Measurements from ENCODE around the gene NUP155. TPM values are rescaled to one million over a fixed set of nuclear protein-coding genes. Genes with fewer than 3 reads are reported as not detected.
"Not testable (repeated sequence)": the region's sequence is repeated elsewhere in the genome, so short reads cannot be mapped to it uniquely, and the experiment has no call there.

Gene NUP155
- total and polyA plus RNA-seq, 7 donors = 2.9 to 12.3 (median 8.2) TPM

DNA sequence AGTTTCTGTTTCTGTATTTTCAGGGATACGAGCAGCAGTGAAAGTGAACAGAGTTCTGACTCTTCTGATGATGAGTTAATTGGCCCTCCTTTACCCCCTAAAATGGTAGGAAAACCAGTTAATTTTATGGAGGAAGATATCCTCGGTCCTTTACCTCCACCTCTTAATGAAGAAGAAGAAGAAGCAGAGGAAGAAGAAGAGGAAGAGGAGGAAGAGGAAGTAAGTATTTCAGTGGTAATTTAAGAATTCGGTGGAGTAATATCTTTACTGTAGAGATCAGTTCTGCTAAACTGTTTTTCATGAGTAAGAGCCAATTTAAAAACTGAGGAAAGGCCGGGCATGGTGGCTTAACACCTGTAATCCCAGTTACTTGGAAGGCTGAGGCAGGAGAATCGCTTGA is 25.4 kb upstream of the NUP155 start:
- Histone ChIP-seq H3K27ac (no peak overlapping the region), H3K4me1 (no peaks in the 10 kb centered on the region), H3K9me3 (no peaks in the 10 kb centered on the region), H3K27me3 (ENCODE audit: insufficient read depth in 3 of 3, low read length in 2 of 3) (no peaks in the 10 kb centered on the region), H3K36me3 (ENCODE audit: insufficient read depth in 1 of 2, low read depth in 1 of 2) (peaks cover 8 to 95% of the 10 kb centered on the region in 2 donors), H3K4me3 (no peak overlapping the region)
- DNase-seq (no peak), ATAC-seq (no peak)
- TF ChIP-seq CTCF (IDR thresholded peaks at IDR 0.05) = no peak
- intact Hi-C loops (cut with DNase I) = no loop called here
- 91 to 93% (median 91%) methylated on average over 5 of the region's 5 CpGs for WGBS, 3 donors

GRCh38 chr5:37391591-37391990 is 20.7 kb upstream of the NUP155 start:
- H3K27ac ChIP-seq = no peak overlapping the region
- intact Hi-C loops (cut with DNase I) = no loop called here
- H3K4me1 ChIP-seq = no peaks in the 10 kb centered on the region
- H3K9me3 ChIP-seq = no peaks in the 10 kb centered on the region
- WGBS, 3 donors = 83 to 89% (median 84%) methylated on average over 3 of the region's 3 CpGs
- no peak overlapping the region for H3K4me3 ChIP-seq
- DNase-seq (no peak), ATAC-seq (no peak)
- H3K36me3 ChIP-seq (ENCODE audit: insufficient read depth in 1 of 2, low read depth in 1 of 2) = peaks cover 2 to 65% of the 10 kb centered on the region in 2 donors
- H3K27me3 ChIP-seq (ENCODE audit: insufficient read depth in 3 of 3, low read length in 2 of 3) = no peaks in the 10 kb centered on the region
- no peak for TF ChIP-seq CTCF (IDR thresholded peaks at IDR 0.05)

DNA sequence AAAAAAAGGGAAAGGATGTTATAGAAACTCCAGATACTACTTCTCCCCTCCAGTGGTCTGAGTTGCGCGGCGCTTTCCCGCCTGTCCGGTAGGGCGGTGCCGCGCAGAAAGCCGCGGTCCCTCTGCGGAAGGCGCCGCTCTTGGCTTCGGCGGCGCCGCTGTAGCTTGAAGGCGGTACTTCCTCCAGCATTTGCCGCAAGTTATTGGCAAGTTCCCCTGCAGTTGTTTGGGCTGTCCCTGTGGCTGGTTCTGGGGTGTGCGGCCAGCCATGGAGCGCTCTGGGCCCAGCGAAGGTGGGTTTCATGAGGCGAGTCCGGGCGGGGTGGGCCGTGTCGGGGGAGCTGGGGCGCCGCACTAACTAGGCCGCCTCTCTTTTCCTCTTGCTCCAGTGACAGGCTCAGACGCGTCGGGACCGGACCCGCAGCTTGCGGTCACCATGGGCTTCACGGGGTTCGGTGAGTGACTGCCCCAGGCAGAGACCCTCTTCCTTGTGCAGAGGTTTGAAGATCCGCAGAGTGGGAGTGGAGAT is 8.3 kb upstream of the NUP155 start, which contains the start of gene WDR70:
TSS of gene WDR70 (plus strand) at position 219 of the 529 bp plus-strand sequence. CDS start at position 269, 50 bp downstream.
- peak; percentile 50 for TF ChIP-seq CTCF (IDR thresholded peaks at IDR 0.05)
- DNase-seq = peak; percentile 87 to 93
- peak; percentile 96 to 100 (median 99) for ATAC-seq

GRCh38 chr5:37378066-37378465 is 7.2 kb upstream of the NUP155 start:
- DNase-seq; intact Hi-C loops (cut with DNase I); ATAC-seq; H3K27me3 ChIP-seq (ENCODE audit: insufficient read depth in 3 of 3, low read length in 2 of 3); H3K4me3 ChIP-seq; H3K4me1 ChIP-seq; H3K27ac ChIP-seq; H3K9me3 ChIP-seq: not testable (repeated sequence)
- 91 to 96% (median 92%) methylated on average over 12 of the region's 12 CpGs for WGBS, 3 donors
- H3K36me3 ChIP-seq (ENCODE audit: insufficient read depth in 1 of 2, low read depth in 1 of 2) = peaks cover 0 to 26% of the 10 kb centered on the region in 2 donors

More for the DNA sequence above, 8.3 kb upstream of the NUP155 start, which contains the start of gene WDR70:
- 0 to 1% (median 0%) methylated on average over 20 to 39 of the region's 39 CpGs for WGBS, 3 donors
- H3K9me3 ChIP-seq; intact Hi-C loops (cut with DNase I); H3K4me1 ChIP-seq; H3K27me3 ChIP-seq (ENCODE audit: insufficient read depth in 3 of 3, low read length in 2 of 3): not testable (repeated sequence)
- Histone ChIP-seq H3K36me3 (ENCODE audit: insufficient read depth in 1 of 2, low read depth in 1 of 2) (peaks cover 0 to 37% of the 10 kb centered on the region in 2 donors), H3K27ac (peak within 1 kb of the TSS; percentile 75), H3K4me3 (peak within 1 kb of the TSS; percentile 92)

GRCh38 chr5:37375091-37375490 is 4.2 kb upstream of the NUP155 start:
- intact Hi-C loops (cut with DNase I) = no loop called here
- DNase-seq (no peak), ATAC-seq (no peak)
- TF ChIP-seq CTCF (IDR thresholded peaks at IDR 0.05) = no peak
- no peak overlapping the region for H3K4me3 ChIP-seq
- no peaks in the 10 kb centered on the region for H3K9me3 ChIP-seq
- H3K4me1 ChIP-seq = peaks cover 10% of the 10 kb centered on the region
- no peaks in the 10 kb centered on the region for H3K36me3 ChIP-seq (ENCODE audit: insufficient read depth in 1 of 2, low read depth in 1 of 2)
- 77 to 85% (median 82%) methylated on average over 3 of the region's 3 CpGs for WGBS, 3 donors
- H3K27ac ChIP-seq = no peak overlapping the region
- no peaks in the 10 kb centered on the region for H3K27me3 ChIP-seq (ENCODE audit: insufficient read depth in 3 of 3, low read length in 2 of 3)

Data from psoas muscle (tissue), 8 donors.